CD1c-positive myeloid dendritic cell (primary cell): ENCODE data around the gene PALB2.
A peak's percentile ranks its signal among the peaks of the same experiment; 100 is the strongest.
"Not testable (repeated sequence)": the region's sequence is repeated elsewhere in the genome, so short reads cannot be mapped to it uniquely, and the experiment has no call there.

Source experiments
- DNase-seq: peaks from one replicate; pipeline ENCODE4 v3.0.0-alpha.2; 2016; ENCODE audit errors: extremely low spot score

Gene PALB2

DNA sequence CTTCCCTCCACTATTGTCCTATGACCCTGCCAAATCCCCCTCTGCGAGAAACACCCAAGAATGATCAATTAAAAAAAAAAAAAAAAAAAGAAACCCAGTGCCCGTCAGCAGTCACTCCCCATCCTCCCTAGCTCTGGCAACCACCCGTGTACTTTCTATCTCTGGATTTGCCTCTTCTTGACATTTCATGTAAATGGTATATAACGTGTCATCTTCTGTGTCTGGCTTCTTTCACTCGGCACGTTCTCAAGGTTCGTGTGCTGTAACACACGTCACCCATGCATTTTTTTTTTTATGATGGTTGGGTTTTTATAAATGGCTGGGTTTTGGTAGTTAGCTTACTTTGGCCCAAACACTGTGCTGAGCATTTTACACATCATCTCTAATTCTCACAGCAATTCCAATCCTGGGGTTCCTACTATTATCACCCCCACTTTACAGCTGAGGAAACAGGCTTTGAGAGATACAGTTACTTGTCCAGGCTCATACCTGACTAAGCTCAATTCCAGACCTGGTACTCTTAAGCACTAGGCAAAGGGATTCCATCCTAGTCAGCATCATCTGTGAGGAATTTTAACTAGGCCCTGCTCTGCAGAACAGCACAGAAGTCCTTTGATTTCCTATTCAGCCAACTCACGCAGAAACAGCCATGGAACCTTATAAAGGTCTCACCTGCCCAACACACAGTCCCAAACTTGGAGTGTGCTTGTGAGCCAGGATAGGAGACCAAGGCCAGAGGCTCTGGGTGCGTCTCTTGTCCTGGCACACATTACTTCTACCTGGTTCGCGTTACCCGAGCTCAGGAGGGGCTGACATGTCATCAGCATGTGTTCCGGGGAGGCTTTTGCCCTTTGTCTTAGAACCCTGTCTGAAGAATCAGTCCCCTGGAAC is 56.7 kb downstream of the PALB2 start:
- no peak for DNase-seq

DNA sequence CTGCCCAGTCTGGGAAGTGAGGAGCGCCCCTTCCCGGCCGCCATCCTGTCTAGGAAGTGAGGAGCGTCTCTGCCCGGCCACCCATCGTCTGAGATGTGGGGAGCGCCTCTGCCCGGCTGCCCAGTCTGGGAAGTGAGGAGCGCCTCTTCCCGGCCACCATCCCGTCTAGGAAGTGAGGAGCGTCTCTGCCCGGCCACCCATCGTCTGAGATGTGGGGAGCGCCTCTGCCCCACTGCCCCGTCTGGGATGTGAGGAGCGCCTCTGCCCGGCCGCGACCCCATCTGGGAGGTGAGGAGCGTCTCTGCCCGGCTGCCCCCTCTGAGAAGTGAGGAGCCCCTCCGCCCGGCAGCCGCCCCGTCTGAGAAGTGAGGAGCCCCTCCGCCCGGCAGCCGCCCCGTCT is 57.8 kb downstream of the PALB2 start:
- DNase-seq, result not testable (repeated sequence)

DNA sequence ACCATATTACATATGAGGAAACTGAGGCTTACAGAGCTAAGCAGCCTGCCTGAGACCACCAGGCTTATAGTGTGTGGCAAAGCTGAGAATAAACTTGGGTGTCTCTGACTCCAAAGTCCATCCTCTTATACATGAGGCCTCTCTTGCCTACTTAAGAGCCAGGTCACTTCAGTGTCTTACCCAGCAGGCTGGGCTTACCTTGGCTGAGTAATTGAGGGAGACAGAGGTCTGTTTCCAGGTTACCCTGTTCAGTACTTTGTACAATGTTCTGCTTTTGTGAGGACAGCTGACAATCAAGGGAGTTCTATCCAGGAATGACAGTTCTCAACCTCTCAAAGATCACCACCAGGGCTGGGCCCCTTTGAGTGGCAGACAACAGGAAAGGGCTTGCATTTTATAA is 59.3 kb downstream of the PALB2 start:
- no peak for DNase-seq

DNA sequence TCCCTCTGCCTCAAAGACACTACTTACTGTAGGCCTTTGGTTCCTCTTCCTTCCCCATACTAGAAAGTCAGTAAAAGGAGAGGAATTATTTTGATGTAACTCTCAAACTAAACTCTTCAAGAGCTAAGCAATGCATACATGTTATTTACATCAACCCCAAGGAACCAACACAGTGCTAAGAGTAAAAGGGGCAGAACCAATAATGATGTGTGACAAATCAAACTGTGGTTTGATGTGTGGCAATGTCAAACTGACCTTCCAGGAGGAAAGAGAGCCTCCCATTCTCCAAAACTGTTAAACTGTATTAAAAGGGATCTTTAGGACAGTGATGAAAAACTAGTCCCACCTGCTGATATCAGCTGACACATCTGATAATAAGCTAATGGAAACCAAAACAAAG is 60.7 kb downstream of the PALB2 start:
- no peak for DNase-seq

DNA sequence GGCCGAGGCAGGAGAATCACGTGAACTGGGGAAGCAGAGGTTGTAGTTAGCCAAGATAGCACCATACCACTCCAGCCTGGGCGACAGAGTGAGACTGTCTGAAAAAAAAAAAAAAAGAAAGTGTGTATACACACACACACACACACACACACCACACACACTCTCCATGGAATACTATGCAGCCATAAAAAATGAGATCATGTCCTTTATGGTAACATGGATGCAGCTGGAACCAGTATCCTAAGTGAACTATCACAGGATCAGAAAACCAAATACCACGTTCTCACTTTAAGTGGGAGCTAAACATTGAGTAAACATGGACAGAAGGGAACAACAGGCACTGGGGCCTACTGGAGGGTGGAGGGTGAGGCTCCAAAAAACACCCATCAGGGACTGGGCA is 61.7 kb downstream of the PALB2 start:
- DNase-seq, result no peak

DNA sequence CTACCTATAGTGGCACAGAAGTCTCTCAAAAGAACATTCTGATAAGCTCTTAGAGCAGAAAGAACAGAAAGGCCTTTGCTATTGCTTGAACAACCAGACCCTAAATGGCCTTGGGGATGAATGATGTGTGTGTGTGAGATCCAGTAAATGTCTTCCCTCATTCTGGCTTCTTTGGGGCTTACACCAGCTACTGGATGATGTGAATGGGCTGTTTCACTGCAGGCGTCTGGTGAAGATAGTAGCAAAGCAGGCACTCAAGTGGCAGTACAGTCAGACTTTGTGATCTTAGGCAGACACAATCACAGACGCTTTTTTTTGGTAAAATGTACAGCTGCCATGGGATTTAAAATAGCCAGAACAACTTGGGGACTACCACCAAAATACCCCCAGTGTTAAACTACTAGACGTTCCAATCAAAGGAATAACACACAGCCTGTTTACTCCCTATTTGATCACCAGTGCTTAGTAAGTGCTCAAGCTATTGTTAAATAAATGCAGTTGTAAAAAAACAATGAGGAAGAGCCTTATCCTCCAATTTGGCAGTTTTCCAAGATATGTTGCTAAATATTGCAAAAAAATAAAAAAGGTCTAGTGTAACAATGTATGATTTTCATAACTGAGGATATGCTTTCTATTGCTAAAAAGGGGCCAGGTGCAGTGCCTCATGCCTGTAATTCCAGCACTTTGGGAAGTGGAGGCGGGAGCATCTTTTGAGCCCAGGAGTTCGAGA is 62.8 kb downstream of the PALB2 start:
- DNase-seq, result peak; percentile 29

DNA sequence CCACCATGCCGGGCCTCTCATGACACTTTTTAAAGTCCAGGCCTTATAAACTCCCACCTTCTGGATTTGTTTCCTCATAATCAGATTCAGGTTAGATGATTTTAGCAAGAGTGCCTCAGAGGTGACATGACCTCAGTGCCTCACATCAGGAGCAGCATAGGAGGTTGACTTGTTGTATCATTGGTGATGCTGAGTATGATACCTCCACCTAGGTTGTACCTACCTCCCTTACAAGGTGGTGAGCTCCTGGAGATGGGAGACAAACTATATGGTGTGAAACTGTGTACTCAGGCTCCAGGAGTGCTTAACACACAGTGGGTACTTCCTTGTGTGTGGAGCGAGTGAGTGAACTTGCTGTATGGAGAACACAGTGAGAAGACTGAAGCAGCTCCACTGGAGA is 63.6 kb downstream of the PALB2 start:
- no peak for DNase-seq

DNA sequence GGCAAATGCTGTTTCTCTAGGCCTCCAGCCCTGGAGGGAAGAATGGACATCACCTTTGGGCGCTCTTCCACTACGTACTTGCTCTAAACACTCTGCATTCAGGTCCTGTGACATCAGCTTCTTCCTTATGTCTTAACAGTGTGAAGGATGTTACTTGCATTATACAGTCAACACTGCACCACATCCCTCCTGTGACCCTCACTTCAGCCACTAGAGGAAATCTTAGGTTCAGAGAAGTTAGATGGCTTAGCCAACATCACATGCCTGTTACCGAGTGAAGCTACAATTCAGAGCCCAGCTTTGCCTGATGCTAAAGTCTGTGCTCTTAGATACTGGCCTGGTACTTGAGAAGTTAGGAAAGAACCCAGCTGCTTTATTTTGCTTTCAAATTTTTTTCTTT is 65.3 kb downstream of the PALB2 start:
- DNase-seq, result no peak

DNA sequence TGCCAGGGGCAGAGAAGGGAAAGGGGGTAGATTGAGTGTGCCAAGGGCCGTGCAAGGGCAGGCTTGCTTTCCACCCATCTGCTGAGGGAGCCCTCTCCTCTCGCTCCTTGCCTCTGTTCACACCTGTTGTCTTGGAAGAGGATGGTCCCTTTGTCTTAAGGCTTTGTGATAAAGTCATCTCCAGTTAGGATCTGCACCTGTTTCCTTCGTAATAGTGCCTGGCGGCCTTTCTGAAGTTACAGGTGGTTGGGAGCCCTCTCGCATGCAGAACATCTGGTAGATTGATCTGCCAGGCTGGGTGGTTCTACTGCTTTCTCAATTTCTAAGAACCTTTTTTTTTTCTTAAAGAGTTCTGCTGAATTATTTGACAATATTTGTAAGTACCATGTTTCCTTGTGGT is 67.3 kb downstream of the PALB2 start:
- DNase-seq, result no peak

DNA sequence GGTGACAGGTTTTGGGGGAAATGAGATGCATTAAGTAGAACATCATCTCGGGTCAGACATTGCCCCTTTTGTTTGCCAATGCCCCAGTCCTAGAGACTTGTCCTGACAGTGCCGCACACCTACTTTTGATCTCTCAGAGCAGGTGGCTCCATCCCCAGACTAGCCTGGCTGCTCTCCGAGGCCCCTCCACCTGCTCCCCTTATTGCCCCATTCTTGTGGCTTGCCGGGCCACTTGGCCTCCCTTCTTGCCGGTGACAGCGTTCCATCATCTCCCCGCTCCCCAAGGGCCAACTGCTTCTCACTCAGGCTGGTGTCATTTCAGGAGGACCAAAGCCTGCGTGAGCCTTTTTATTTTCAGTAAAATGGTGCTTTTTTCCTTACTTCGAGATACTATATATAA is 68.7 kb downstream of the PALB2 start:
- DNase-seq, result no peak

DNA sequence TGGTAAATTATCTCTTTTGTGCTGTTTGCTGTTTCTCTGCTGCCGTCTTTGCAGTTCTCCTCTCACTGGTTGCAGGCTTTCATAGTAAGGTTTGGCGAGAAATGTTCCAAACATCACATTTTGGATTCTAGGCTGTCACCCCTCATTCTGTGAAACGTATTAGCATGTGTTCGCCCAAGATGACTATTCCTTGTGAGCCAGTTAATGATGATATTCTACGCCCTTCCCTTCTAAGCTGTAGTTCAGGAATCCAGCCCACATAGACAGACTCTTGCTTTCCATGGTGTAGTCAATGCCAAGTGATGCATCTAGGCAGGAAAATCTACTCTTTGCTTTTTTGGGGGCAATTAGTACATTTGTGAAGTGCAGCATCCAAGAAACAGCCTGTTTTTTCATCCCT is 69.2 kb downstream of the PALB2 start:
- DNase-seq, result no peak

DNA sequence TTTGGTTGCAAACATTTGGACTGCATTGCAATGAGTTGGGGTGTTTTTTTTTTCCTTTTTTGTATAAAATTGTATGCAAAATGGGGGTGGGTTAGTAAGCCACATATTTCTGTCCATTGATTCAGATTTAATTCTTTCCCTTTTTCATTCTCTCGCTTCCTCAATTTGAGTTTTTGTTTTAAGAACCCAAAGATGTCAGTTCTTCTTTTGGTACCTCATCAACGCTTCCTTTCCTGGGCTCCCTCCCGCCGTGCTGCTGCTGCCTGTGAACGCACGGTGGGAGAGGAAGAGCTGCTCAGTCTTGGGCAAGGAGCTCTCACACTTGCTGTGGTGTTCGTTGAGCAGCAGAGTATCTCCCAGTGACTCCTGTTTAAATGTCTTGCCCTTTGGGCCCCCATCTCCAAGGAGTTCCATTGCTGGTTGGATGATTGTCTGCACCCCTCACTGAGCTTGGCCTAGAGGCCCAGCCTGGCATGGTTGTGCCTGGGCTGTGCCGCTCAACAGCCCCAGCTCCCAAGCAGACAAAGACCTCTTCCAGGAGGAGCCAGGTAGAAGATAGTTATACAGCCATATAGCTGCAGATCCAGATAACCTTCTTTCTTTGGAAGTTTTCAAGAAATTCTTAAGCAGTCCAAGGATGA is 70.0 kb downstream of the PALB2 start:
- peak; percentile 57 for DNase-seq

DNA sequence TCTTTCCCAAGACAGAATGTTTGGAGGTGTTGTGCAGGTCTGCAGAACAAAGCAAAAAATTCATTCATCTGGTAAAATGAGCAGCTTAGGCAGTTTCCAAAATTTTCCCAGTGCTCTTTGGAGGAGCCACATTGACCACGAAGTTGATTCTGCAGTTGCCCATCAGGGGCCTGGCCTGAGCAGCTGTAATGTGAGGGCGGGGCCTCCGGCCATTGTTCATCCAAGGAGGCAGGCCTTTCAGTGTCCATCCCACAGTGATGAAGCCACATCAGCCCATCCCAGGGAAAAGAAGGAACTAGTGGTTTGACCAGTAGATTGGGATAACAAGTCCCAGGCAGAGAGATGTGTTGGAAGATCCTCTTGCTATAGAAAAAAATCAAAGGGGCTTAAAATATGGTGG is 73.5 kb downstream of the PALB2 start:
- DNase-seq, result no peak

DNA sequence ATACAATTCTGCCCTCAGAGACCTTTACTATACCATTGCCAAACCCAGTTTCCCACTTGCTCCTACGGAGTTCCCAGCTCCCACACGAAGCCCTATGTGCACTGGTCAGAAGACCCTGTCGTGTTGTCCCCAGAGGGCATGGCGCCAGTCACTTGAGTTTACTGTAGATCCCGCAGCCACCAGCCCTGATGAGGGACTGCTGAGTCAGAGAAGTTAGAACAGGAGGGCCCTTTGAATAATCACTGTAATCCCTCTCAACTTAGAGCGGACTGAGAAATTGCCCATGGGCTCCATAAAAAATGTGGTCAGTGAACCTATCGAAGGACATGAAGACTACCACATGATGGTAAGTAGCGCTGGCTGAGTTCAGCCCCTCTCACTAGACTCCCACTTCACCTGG is 74.4 kb downstream of the PALB2 start:
- no peak for DNase-seq

DNA sequence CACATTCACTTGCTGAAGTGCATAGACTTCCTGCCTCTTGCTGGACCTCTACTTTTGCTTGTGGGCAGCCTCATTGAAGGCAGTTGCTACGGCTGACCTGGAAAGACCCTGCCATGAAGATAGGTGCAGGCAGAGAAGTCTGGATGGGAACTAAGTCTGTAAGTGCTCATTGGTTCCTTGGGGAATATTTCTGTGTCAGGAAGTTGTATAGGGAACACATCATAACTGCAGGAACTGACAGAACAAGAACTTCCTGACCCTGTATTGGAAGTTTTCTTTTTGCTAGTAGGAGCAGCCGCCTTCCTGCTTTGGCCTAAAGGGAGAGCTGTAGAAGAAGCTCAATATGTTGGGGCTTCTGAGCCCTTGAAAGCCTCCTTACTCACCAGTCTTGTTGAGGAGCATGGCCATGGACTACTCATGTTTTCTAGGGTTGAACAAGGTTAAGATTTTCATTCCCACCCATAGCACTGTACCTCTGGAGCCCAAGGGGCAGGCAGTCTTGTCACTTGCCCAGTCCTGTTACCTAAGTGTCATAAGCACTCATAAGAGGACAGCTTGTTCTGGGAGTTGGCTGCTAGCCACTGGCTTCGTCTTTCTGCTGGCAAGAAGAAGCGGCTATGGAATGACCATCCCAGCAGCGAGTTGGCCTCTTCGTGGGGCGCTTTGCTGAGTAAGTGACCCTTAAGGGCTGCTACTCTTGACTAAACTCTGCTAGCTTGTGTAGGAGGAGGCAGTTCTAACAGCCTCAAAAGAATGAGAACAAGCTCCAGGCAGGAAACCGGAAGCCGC is 76.3 kb downstream of the PALB2 start:
- DNase-seq, result no peak

DNA sequence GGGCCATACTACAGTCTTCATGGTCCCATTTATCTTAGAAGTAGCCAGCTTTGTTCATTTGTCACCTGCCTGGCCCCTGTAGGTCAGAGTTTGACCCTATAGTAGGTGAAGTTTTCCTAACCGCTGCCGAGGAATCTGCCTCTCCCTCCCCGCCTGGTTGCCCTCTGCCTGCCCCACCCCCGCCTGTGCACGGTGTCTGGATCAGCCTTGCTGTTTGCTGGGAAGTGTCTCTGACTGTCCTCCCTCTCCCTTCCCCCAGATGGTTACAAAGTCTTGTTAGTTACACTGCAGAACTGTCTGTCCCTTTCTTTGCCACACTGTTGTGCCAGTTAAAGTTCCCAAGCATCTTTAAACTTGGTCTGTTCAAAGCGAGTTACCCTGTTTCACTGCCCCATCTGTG is 77.9 kb downstream of the PALB2 start:
- no peak for DNase-seq

DNA sequence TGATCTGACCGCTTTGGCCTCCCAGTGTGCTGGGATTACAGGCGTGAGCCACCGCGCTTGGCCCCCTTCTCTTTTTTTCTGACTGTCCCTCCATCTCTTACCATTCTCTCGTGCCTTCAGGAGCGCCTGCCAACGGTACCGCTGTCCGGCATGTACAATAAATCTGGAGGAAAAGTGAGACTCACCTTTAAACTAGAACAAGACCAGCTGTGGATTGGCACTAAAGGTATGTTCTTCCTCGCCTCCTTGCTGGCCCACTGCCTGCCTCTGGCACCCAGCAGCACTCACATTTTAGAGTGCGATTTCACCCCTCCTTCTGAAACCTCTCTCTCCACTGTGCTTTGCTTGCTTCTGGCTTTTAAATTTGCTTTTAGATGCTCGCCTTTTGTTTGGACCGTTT is 78.6 kb downstream of the PALB2 start:
- DNase-seq, result no peak

DNA sequence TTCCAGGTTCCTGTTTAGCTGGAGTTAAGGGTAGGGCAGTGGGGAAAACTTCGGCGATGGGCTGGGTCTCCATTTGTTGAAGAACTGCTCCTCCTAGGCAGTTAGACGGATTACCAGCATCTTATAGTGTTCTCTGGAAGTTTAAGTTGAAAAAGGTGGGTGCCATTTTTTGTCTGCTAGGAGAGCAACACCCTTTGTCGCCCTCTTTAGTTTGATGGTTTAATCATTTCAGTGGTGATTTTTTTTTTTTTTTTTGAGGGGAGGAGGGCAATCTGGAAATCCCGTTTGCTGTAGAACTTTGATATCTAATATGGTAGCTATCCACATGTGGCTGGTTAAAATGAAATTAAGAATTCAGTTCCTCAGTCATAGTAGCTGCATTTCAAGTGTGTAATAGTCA is 79.5 kb downstream of the PALB2 start:
- DNase-seq, result no peak

DNA sequence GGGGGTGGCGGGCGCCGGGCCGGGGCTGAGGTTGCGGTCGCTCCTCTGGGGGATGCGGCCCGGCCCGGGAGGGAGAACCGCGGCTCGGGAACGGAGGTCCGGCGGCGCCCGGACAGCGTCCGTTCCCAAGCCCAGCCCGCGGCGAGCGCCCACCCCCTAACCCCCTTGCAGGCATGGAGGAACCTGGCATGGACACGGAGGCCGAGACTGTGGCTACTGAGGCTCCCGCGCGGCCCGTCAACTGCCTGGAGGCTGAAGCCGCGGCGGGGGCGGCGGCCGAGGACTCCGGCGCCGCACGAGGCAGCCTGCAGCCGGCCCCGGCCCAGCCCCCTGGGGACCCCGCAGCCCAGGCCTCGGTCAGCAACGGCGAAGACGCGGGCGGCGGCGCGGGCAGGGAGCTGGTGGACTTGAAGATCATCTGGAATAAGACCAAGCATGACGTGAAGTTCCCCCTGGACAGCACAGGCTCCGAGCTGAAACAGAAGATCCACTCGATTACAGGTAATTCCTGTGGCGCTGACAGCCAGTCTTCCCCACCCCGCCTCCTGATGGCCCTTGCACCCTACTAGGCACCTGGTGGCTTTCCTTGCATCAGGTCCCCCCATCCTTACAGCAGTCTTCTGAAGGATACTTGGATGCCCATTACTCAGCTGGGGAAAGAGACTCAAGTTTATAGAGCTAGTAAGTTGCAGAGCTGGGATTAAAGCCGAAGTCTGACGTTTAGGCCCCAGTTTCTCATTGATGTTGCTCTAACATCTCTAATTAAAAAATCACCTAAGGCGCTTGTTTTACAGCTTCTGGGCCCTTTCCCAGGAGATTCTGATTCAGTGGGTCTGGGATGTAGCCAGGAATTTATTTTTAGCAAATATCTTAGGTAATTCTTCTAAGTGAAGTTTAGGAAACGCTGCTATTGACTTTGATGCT is 83.1 kb downstream of the PALB2 start:
- DNase-seq, result no peak

DNA sequence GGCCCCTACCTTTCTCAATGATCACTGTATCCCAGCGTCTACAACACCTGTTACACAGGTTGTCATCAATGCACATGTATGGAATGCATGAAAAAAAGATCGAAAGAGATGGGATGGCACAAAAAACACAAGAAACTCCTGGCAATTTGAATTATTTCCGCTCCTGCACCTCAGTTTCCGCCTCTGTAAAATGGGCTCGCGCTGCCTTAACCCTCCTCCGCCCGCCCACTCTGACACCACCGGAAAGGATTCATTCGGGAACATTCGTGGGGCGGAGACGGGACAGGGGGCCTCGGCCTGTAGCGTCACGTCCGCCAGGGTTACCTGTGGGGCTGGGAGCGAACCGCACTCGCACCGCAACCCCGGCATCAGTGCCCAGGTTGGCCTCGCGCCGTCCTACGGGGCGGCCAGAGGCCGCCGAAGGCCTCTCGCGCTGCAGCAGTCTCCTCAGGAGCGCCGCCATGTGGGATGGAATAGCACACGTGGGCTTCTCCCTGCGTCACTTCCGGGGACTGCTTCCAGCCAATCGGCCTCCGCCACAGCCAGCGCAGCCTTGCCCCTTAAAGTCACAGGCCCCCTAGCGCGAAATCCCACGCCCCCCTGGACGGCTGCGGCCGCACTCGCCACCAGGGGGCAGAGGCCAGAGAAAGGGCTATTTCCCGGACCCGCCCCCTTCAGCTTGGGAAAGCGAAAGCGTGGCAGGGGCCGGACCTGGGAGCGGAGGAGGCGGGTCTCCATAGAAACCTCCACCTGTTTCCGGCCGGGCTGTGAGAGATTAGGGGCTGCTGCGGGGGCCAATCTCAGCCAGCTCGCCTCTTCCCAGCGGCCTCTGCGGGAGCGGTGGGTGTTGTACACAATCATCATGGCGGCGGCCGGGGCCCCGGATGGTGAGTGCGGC is 84.0 kb downstream of the PALB2 start, which contains the start of the genes EARS2 and UBFD1:
Gene EARS2 (minus strand): TSS at position 470 of the 898 bp plus-strand sequence. CDS start 7 bp downstream, at position 463.
Gene UBFD1 (plus strand): TSS at position 847 of the 898 bp plus-strand sequence. CDS start 16 bp downstream, at position 863.
- peak; percentile 98 for DNase-seq
